Fibroblast of lung (primary cell): ENCODE measurements around the gene ZNF44.

Source experiments
- EZH2 ChIP-seq: IDR thresholded peaks from 2 replicates; pipeline ENCODE4 v1.5.1; 2012; ENCODE audit warnings: low read length, control low read depth, mild to moderate bottlenecking; ENCODE audit errors: missing control alignments
- TF ChIP-seq, protein P1 (sequence below), 2 donors: IDR thresholded peaks in 1 of 2; conservative IDR thresholded peaks in 1 of 2; 1 replicate in 1 of 2; 2 replicates in 1 of 2; pipeline ENCODE4 v1.5.1; 2011 to 2012; ENCODE audit warnings: low read length in 2 of 2, control low read depth in 1 of 2, inconsistent platforms in 1 of 2, low read depth in 1 of 2, mild to moderate bottlenecking in 1 of 2

DNA sequence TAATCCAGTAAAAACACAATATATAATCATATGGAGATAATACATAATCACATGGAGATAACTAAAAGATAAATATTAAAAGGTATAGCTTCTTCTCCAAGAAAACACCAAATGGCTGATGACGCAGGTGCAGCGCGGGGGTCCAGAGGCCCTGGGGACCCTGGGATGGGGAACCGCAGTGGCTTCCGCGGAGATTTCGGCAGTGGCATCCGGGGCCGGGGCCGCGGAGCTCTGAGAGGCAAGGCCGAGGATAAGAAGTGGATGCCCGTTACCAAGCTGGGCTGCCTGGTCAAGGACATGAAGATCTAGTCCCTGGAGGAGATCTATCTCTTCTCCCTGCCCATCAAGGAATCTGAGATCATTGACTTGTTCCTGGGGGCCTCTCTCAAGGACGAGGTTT is 10.5 kb downstream of the ZNF44 start:
- TF ChIP-seq, protein P1, sequence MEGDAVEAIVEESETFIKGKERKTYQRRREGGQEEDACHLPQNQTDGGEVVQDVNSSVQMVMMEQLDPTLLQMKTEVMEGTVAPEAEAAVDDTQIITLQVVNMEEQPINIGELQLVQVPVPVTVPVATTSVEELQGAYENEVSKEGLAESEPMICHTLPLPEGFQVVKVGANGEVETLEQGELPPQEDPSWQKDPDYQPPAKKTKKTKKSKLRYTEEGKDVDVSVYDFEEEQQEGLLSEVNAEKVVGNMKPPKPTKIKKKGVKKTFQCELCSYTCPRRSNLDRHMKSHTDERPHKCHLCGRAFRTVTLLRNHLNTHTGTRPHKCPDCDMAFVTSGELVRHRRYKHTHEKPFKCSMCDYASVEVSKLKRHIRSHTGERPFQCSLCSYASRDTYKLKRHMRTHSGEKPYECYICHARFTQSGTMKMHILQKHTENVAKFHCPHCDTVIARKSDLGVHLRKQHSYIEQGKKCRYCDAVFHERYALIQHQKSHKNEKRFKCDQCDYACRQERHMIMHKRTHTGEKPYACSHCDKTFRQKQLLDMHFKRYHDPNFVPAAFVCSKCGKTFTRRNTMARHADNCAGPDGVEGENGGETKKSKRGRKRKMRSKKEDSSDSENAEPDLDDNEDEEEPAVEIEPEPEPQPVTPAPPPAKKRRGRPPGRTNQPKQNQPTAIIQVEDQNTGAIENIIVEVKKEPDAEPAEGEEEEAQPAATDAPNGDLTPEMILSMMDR (conservative IDR thresholded peaks at IDR 0.05 in 1 of 2, IDR thresholded peaks at IDR 0.05 in 1 of 2; ENCODE audit: low read depth in 1 of 2, low read length in 2 of 2), result no peak
- TF ChIP-seq EZH2, result no peak
